Hepatocyte (in vitro differentiated cells): ENCODE measurements around the gene GDA.

ENCODE experiments used
- EZH2 ChIP-seq: fragments of 200-600 bp; sonication (generic); IDR thresholded peaks from 2 replicates; pipeline ENCODE4 v1.6.1; 2016; ENCODE audit warnings: antibody characterized with exemption, mild to moderate bottlenecking, borderline replicate concordance
- EZH2phosphoT487 ChIP-seq: fragments of 200-600 bp; sonication (generic); IDR thresholded peaks from one replicate; pipeline ENCODE4 v1.6.1; 2018; ENCODE audit warnings: antibody characterized with exemption, mild to moderate bottlenecking, low read depth, moderate library complexity; ENCODE audit not compliant: unreplicated experiment, severe bottlenecking
- TF ChIP-seq, protein P1 (sequence below): fragments of 200-600 bp; sonication (generic); IDR thresholded peaks from 2 replicates; pipeline ENCODE4 v1.5.1; 2016; ENCODE audit warnings: antibody characterized with exemption, mild to moderate bottlenecking; ENCODE audit not compliant: poor library complexity

DNA sequence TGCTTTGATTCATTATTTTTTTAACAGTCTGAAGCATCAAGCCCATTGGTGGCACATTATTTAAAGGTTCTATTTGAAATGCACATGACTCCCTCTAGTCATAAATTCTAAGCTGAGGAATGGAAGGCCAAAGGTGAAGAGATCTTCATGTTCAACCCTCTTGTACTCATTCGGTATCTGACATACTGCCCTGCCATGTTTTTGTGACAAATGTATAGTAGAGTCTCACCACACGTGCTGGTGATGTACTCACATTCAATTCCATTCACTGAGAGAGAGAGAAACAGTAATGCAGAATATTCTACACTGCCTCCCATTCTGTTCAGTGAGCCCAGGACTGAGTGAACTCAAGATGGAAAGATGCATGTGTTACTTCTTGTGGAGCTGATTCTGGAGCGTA is 98.3 kb downstream of the GDA start:
- TF ChIP-seq, protein P1, sequence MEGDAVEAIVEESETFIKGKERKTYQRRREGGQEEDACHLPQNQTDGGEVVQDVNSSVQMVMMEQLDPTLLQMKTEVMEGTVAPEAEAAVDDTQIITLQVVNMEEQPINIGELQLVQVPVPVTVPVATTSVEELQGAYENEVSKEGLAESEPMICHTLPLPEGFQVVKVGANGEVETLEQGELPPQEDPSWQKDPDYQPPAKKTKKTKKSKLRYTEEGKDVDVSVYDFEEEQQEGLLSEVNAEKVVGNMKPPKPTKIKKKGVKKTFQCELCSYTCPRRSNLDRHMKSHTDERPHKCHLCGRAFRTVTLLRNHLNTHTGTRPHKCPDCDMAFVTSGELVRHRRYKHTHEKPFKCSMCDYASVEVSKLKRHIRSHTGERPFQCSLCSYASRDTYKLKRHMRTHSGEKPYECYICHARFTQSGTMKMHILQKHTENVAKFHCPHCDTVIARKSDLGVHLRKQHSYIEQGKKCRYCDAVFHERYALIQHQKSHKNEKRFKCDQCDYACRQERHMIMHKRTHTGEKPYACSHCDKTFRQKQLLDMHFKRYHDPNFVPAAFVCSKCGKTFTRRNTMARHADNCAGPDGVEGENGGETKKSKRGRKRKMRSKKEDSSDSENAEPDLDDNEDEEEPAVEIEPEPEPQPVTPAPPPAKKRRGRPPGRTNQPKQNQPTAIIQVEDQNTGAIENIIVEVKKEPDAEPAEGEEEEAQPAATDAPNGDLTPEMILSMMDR: no peak
- TF ChIP-seq EZH2: no peak
- no peak for TF ChIP-seq EZH2phosphoT487
